HEK293T (cell line): ENCODE data around the gene CADPS2.

Source experiments
- CTCF ChIA-PET: fragments of 350-600 bp; formaldehyde crosslinking; extraction: SDS; loops from one replicate; lab custom pipeline; 2021; ENCODE audit warnings: antibody characterized with exemption, inconsistent platforms; lab: Yijun Ruan, JAX
- POLR2A ChIA-PET: fragments of 350-600 bp; formaldehyde crosslinking; extraction: SDS; loops from one replicate; lab custom pipeline; 2020; ENCODE audit warnings: antibody characterized with exemption, inconsistent platforms; lab: Yijun Ruan, JAX
- DNase-seq: peaks from one replicate; pipeline ENCODE4 v3.0.0; 2012; ENCODE audit warnings: mixed read lengths; ENCODE audit errors: extremely low spot score
- ARNT ChIP-seq: fragments of 450-650 bp; IDR thresholded peaks from 2 replicates; pipeline ENCODE4 v1.6.1; 2017; ENCODE audit warnings: mild to moderate bottlenecking
- BHLHE40 ChIP-seq: fragments of 450-650 bp; IDR thresholded peaks from 2 replicates; pipeline ENCODE4 v1.6.1; 2016; ENCODE audit warnings: mild to moderate bottlenecking, moderate library complexity, borderline replicate concordance
- CTBP1 ChIP-seq: fragments of 450-650 bp; IDR thresholded peaks from 2 replicates; pipeline ENCODE4 v1.6.1; 2016; ENCODE audit warnings: borderline replicate concordance
- ELF4 ChIP-seq: fragments of 450-650 bp; IDR thresholded peaks from 2 replicates; pipeline ENCODE4 v1.6.1; 2017; ENCODE audit warnings: antibody characterized with exemption
- FOXA1 ChIP-seq: fragments of 450-650 bp; IDR thresholded peaks from 2 replicates; pipeline ENCODE4 v1.6.1; 2016; ENCODE audit warnings: mild to moderate bottlenecking
- FOXK2 ChIP-seq: fragments of 450-650 bp; IDR thresholded peaks from 2 replicates; pipeline ENCODE4 v1.6.1; 2016; ENCODE audit warnings: mild to moderate bottlenecking
- FOXM1 ChIP-seq: fragments of 450-650 bp; IDR thresholded peaks from 2 replicates; pipeline ENCODE4 v1.6.1; 2017; ENCODE audit warnings: mild to moderate bottlenecking, borderline replicate concordance
- HDGF ChIP-seq: fragments of 450-650 bp; IDR thresholded peaks from 2 replicates; pipeline ENCODE4 v1.6.1; 2017; ENCODE audit warnings: antibody characterized with exemption, borderline replicate concordance
- L3MBTL2 ChIP-seq: fragments of 450-650 bp; conservative IDR thresholded peaks from 2 replicates; pipeline ENCODE4 v1.6.1; 2016; ENCODE audit warnings: mild to moderate bottlenecking
- LEF1 ChIP-seq: fragments of 450-650 bp; IDR thresholded peaks from 2 replicates; pipeline ENCODE4 v1.6.1; 2017; ENCODE audit warnings: mild to moderate bottlenecking, borderline replicate concordance
- NFRKB ChIP-seq: fragments of 450-650 bp; IDR thresholded peaks from 2 replicates; pipeline ENCODE4 v1.6.1; 2016; ENCODE audit warnings: mild to moderate bottlenecking, moderate library complexity
- PKNOX1 ChIP-seq: fragments of 450-650 bp; IDR thresholded peaks from 2 replicates; pipeline ENCODE4 v1.6.1; 2016
- SP1 ChIP-seq: fragments of 450-650 bp; IDR thresholded peaks from 2 replicates; pipeline ENCODE4 v1.6.1; 2017
- SUZ12 ChIP-seq: fragments of 450-650 bp; IDR thresholded peaks from 2 replicates; pipeline ENCODE4 v1.6.1; 2016; ENCODE audit warnings: mild to moderate bottlenecking
- TARDBP ChIP-seq: fragments of 450-650 bp; IDR thresholded peaks from 2 replicates; pipeline ENCODE4 v1.6.1; 2016
- ZNF384 ChIP-seq: fragments of 450-650 bp; IDR thresholded peaks from 2 replicates; pipeline ENCODE4 v1.6.1; 2016

Gene CADPS2

GRCh38 chr7:122901250-122901649 lies 15.0 kb upstream of the CADPS2 start:
- TF ChIP-seq BHLHE40: no peak
- no peak for TF ChIP-seq ELF4
- DNase-seq: no peak
- ChIA-PET CTCF (no interaction called here), POLR2A (no interaction called here)

- TF ChIP-seq FOXM1 (no peak), SP1 (no peak), FOXK2 (no peak), SUZ12 (no peak), ARNT (no peak), HDGF (no peak), LEF1 (no peak), ZNF384 (no peak), BHLHE40 (no peak), NFRKB (no peak), TARDBP (no peak), PKNOX1 (no peak), L3MBTL2 (no peak), ELF4 (no peak), CTBP1 (no peak), FOXA1 (no peak)
- DNase-seq: no peak
- ChIA-PET POLR2A (no interaction called here), CTCF (no interaction called here)
Measured at GRCh38 chr7:122896509-122896908, 10.2 kb upstream of the CADPS2 start.

- DNase-seq: no peak
- ChIA-PET CTCF (no interaction called here), POLR2A (no interaction called here)
- TF ChIP-seq BHLHE40: no peak
- no peak for TF ChIP-seq LEF1
- no peak for TF ChIP-seq ZNF384
- no peak for TF ChIP-seq HDGF
- TF ChIP-seq ARNT: no peak
- TF ChIP-seq CTBP1: no peak
- no peak for TF ChIP-seq SUZ12
- TF ChIP-seq SP1: no peak
- TF ChIP-seq NFRKB: no peak
- TF ChIP-seq FOXM1: no peak
- TF ChIP-seq FOXK2: no peak
- no peak for TF ChIP-seq L3MBTL2
- TF ChIP-seq ELF4: no peak
- no peak for TF ChIP-seq TARDBP
- TF ChIP-seq PKNOX1: no peak
- no peak for TF ChIP-seq FOXA1
Measured at GRCh38 chr7:122893486-122893885, 7.2 kb upstream of the CADPS2 start.

- CTCF ChIA-PET: no interaction called here
- POLR2A ChIA-PET: no interaction called here
Measured at GRCh38 chr7:122889116-122889515, 2.9 kb upstream of the CADPS2 start.

GRCh38 chr7:122887848-122888247 lies 1.6 kb upstream of the CADPS2 start:
- TF ChIP-seq ZNF384: no peak
- no peak for TF ChIP-seq SP1
- no peak for TF ChIP-seq BHLHE40
- no peak for TF ChIP-seq CTBP1
- TF ChIP-seq NFRKB: no peak
- TF ChIP-seq ARNT: no peak
- no peak for TF ChIP-seq L3MBTL2
- no peak for TF ChIP-seq FOXA1
- no peak for TF ChIP-seq PKNOX1
- no peak for TF ChIP-seq TARDBP
- no peak for TF ChIP-seq HDGF
- TF ChIP-seq LEF1: no peak
- TF ChIP-seq ELF4: no peak
- ChIA-PET CTCF (interaction anchor here (1.0 kb wide), 2 partner anchors 78 to 119 kb away, joined by 3 read pairs; no protein-coding TSS in a partner anchor), POLR2A (no interaction called here)
- no peak for DNase-seq

More at GRCh38 chr7:122889116-122889515, 2.9 kb upstream of the CADPS2 start:
- TF ChIP-seq BHLHE40 (no peak), PKNOX1 (no peak), SP1 (no peak), LEF1 (no peak), NFRKB (no peak), CTBP1 (no peak), L3MBTL2 (no peak), FOXK2 (no peak), HDGF (no peak)
- no peak for DNase-seq

- CTCF ChIA-PET: interaction anchor here (0.8 to 1.0 kb wide), 3 partner anchors 77 to 119 kb away, joined by 3 to 7 read pairs (median 3); no protein-coding TSS in a partner anchor
- POLR2A ChIA-PET: no interaction called here
- no peak for TF ChIP-seq ARNT
- 0 out of 2 replicates have a peak, but pooled peaks have one; percentile 34 for TF ChIP-seq L3MBTL2
- DNase-seq: peak; percentile 54
Measured at GRCh38 chr7:122887198-122887597, 938 bp upstream of the CADPS2 start.
